Gastrocnemius medialis (tissue), 4 donors: ENCODE data around the gene ETHE1. TPM values are rescaled to one million over a fixed set of nuclear protein-coding genes. Genes with fewer than 3 reads are reported as not detected.
A peak's percentile ranks its signal among the peaks of the same experiment; 100 is the strongest.
"Not testable (repeated sequence)": the region's sequence is repeated elsewhere in the genome, so short reads cannot be mapped to it uniquely, and the experiment has no call there.

Experiments used
- ATAC-seq, 2 donors: fragments of 150-250 bp; one replicate each; pipeline ENCODE4 v1.9.1; 2016
- DNase-seq, 2 donors: peaks; one replicate each; pipeline ENCODE4 v3.0.0-alpha.2; 2019
- H3K27ac ChIP-seq, 4 donors: fragments of 200-600 bp; sonication (generic); 1 replicate in 1 of 4; 2 replicates in 3 of 4; pipeline ENCODE4 v1.5.1; 2016 to 2018; ENCODE audit warnings: mild to moderate bottlenecking in 2 of 4, moderate library complexity in 1 of 4
- H3K27me3 ChIP-seq, 3 donors: fragments of 200-600 bp; sonication (generic) in 2 of 3; 1 replicate in 1 of 3; 2 replicates in 2 of 3; pipeline versions ENCODE4 v1.5.1 to v1.6.0; 2016 to 2019; ENCODE audit warnings: mild to moderate bottlenecking in 1 of 3, moderate library complexity in 1 of 3
- H3K36me3 ChIP-seq, 2 donors: fragments of 200-600 bp; sonication (generic) in 1 of 2; one replicate each; pipeline ENCODE4 v1.5.1; 2017 to 2018
- H3K4me1 ChIP-seq, 2 donors: fragments of 200-600 bp; sonication (generic) in 1 of 2; one replicate each; pipeline ENCODE4 v1.5.1; 2016 to 2017; ENCODE audit warnings: mild to moderate bottlenecking in 2 of 2
- H3K4me3 ChIP-seq, 4 donors: fragments of 200-600 bp; sonication (generic) in 3 of 4; 1 replicate in 1 of 4; 2 replicates in 3 of 4; pipeline ENCODE4 v1.5.1; 2016 to 2019; ENCODE audit warnings: mild to moderate bottlenecking in 2 of 4
- H3K9me3 ChIP-seq, 3 donors: fragments of 200-600 bp; sonication (generic) in 2 of 3; 1 replicate in 1 of 3; 2 replicates in 2 of 3; pipeline ENCODE4 v1.5.1; 2016 to 2019
- CTCF ChIP-seq, 5 experiments: fragments of 450-650 bp in 3 of 5; fragments of 200-600 bp in 2 of 5; sonication (generic) in 2 of 5; IDR thresholded peaks in 4 of 5; conservative IDR thresholded peaks in 1 of 5; 1 replicate in 4 of 5; 2 replicates in 1 of 5; pipeline ENCODE4 v1.5.1; 2016 to 2019; ENCODE audit warnings: antibody characterized with exemption in 5 of 5, mild to moderate bottlenecking in 3 of 5, moderate library complexity in 3 of 5
- POLR2A ChIP-seq, 2 donors: fragments of 450-650 bp; IDR thresholded peaks; one replicate each; pipeline ENCODE4 v1.6.1; 2017; ENCODE audit warnings: antibody characterized with exemption in 2 of 2, mild to moderate bottlenecking in 2 of 2, moderate library complexity in 2 of 2
- in situ Hi-C, 4 donors: fragments of 200-750 bp; cut with MboI; loops; one replicate each; pipeline versions ENCODE4 v1.15.0 to v1.8.0; 2017; ENCODE audit warnings: low sequenced_read_pairs in 4 of 4
- intact Hi-C: fragments of 100-400 bp; cut with DNase I; formaldehyde crosslinking; loops from one replicate; pipeline ENCODE4 v1.15.1; 2023; ENCODE audit warnings: low total_unique reads
- total RNA-seq, 4 donors: library from RNA; depleted of rRNA; stranded (reverse); fragments of >200 nt; gene quantifications; one replicate each; pipeline versions ENCODE4 v1.1.0 to v1.2.3, GENCODE V29; 2016

ETHE1 gene
- total RNA-seq, 4 donors from 2014 or later: 18.6 to 34.8 (median 29.2) TPM

- peaks cover 30 to 39% of the 10 kb centered on the region in 2 donors for H3K4me1 ChIP-seq
- peak in 1 of 2 donors; percentile 10 for ATAC-seq
- no peaks in the 10 kb centered on the region for H3K36me3 ChIP-seq
- peak in 1 of 2 donors; percentile 22 for DNase-seq
- H3K9me3 ChIP-seq: no peaks in the 10 kb centered on the region
- intact Hi-C loops (loop anchor here (2.0 kb wide), 1 partner anchor 23 kb away; the partner anchor contains the start of gene PHLDB3), in situ Hi-C loops (loop anchor here in 1 of 4 donors (25.0 kb wide), 1 partner anchor 134 kb away; the partner anchor contains the start of gene PLAUR)
- H3K27me3 ChIP-seq: no peaks in the 10 kb centered on the region
- H3K27ac ChIP-seq: peak overlapping the region; percentile 80 to 87 (median 84)
- TF ChIP-seq POLR2A (IDR thresholded peaks at IDR 0.05) (no peak), CTCF (IDR thresholded peaks at IDR 0.05 in 4 of 5, conservative IDR thresholded peaks at IDR 0.05 in 1 of 5) (no peak)
- peak overlapping the region; percentile 67 to 95 (median 81) for H3K4me3 ChIP-seq
Observed at GRCh38 chr19:43527860-43528622, 1.0 kb upstream of the ETHE1 start.

- Histone ChIP-seq H3K4me1 (peaks cover 22 to 29% of the 10 kb centered on the region in 2 donors), H3K36me3 (no peaks in the 10 kb centered on the region), H3K9me3 (no peaks in the 10 kb centered on the region), H3K27me3 (no peaks in the 10 kb centered on the region), H3K4me3 (peak overlapping the region; percentile 67 to 95 (median 81)), H3K27ac (peak overlapping the region; percentile 80 to 87 (median 84))
- peak in 1 of 2 donors; percentile 28 for ATAC-seq
- TF ChIP-seq CTCF (IDR thresholded peaks at IDR 0.05 in 4 of 5, conservative IDR thresholded peaks at IDR 0.05 in 1 of 5): no peak
- DNase-seq: peak in 1 of 2 donors; percentile 9
- in situ Hi-C loops (loop anchor here in 1 of 4 donors (25.0 kb wide), 1 partner anchor 136 kb away; the partner anchor contains the start of gene PLAUR), intact Hi-C loops (loop anchor here (2.0 kb wide), 1 partner anchor 21 kb away; the partner anchor contains the start of gene PHLDB3)
Observed at GRCh38 chr19:43525836-43526771, 897 bp downstream of the ETHE1 start.

- intact Hi-C loops: no loop called here
- no peaks in the 10 kb centered on the region for H3K27me3 ChIP-seq
- in situ Hi-C loops: loop anchor here (5.0 to 25.0 kb wide), 2 partner anchors 78 to 137 kb away; partner anchors contain the start of gene PLAUR (in 1 of the 4)
- H3K9me3 ChIP-seq: no peaks in the 10 kb centered on the region
- DNase-seq (peak; percentile 14 to 23), ATAC-seq (no peak)
- TF ChIP-seq POLR2A (IDR thresholded peaks at IDR 0.05) (no peak), CTCF (IDR thresholded peaks at IDR 0.05 in 4 of 5, conservative IDR thresholded peaks at IDR 0.05 in 1 of 5) (no peak)
- H3K4me3 ChIP-seq: peak overlapping the region; percentile 67 to 95 (median 81)
- peak overlapping the region; percentile 80 to 87 (median 84) for H3K27ac ChIP-seq
- no peaks in the 10 kb centered on the region for H3K36me3 ChIP-seq
- peaks cover 22 to 29% of the 10 kb centered on the region in 2 donors for H3K4me1 ChIP-seq
Observed at GRCh38 chr19:43524922-43525835, 1.8 kb downstream of the ETHE1 start.

GRCh38 chr19:43523696-43524095 is 3.3 kb downstream of the ETHE1 start:
- in situ Hi-C loops: loop anchor here (5.0 kb wide), 1 partner anchor 76 kb away; no protein-coding TSS in a partner anchor
- H3K4me3 ChIP-seq, H3K36me3 ChIP-seq, ATAC-seq, H3K27ac ChIP-seq, H3K9me3 ChIP-seq, intact Hi-C loops, H3K27me3 ChIP-seq, DNase-seq: not testable (repeated sequence)
- H3K4me1 ChIP-seq: peaks cover 22 to 29% of the 10 kb centered on the region in 2 donors
